Measurements from ENCODE around the gene EPB41L3.

DNA sequence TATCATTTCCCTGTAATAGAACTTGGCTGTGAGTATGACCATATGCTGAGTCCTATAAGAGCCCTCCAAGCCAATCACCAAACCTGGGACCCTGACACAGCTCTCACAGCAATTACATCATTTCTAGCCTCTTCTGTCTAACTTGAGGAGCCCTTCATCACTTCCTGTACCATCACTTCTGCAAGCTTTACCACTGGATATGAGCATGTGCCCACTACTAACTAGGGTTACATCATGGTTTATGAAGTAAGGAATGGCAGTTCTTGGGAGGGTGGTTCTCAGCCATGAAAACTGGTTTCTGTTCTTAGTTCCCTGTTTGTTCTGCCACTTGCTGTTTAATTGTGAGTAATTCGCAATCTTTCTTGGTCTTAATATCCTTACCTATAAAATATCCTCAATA lies 31.0 kb upstream of the EPB41L3 start:
- TF ChIP-seq, protein P1, sequence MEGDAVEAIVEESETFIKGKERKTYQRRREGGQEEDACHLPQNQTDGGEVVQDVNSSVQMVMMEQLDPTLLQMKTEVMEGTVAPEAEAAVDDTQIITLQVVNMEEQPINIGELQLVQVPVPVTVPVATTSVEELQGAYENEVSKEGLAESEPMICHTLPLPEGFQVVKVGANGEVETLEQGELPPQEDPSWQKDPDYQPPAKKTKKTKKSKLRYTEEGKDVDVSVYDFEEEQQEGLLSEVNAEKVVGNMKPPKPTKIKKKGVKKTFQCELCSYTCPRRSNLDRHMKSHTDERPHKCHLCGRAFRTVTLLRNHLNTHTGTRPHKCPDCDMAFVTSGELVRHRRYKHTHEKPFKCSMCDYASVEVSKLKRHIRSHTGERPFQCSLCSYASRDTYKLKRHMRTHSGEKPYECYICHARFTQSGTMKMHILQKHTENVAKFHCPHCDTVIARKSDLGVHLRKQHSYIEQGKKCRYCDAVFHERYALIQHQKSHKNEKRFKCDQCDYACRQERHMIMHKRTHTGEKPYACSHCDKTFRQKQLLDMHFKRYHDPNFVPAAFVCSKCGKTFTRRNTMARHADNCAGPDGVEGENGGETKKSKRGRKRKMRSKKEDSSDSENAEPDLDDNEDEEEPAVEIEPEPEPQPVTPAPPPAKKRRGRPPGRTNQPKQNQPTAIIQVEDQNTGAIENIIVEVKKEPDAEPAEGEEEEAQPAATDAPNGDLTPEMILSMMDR (IDR thresholded peaks at IDR 0.05) = no peak
- TF ChIP-seq POLR2A (IDR thresholded peaks at IDR 0.05) = no peak
